OCI-LY3 (cell line): ENCODE data around the gene ARID1B.

ENCODE experiments used
- H2AFZ ChIP-seq: fragments of 200-600, 300-600 bp; shearing (Covaris generic); 2 replicates; pipeline ENCODE4 v1.6.0; 2014; ENCODE audit warnings: antibody characterized with exemption, low read depth, low read length
- H3K27ac ChIP-seq: fragments of 200-600, 300-600 bp; sonication (generic); 2 replicates; pipeline ENCODE4 v1.5.1; 2014; ENCODE audit warnings: mild to moderate bottlenecking, low read length, moderate library complexity, mixed read lengths
- H3K27me3 ChIP-seq: fragments of 200-600, 300-600 bp; sonication (generic); 2 replicates; pipeline ENCODE4 v1.6.1; 2014; ENCODE audit warnings: low read depth, low read length, mixed read lengths
- H3K36me3 ChIP-seq: fragments of 200-600, 300-600 bp; sonication (generic); replicated peaks from 2 replicates; pipeline ENCODE3; 2014; ENCODE audit warnings: low read depth, low read length, mixed read lengths
- H3K4me1 ChIP-seq: fragments of 300-600, 200-600 bp; sonication (generic); 2 replicates; pipeline ENCODE4 v1.6.1; 2014; ENCODE audit warnings: low read length, mixed read lengths
- H3K4me2 ChIP-seq: fragments of 200-600, 300-600 bp; sonication (generic); 2 replicates; pipeline ENCODE4 v1.6.1; 2014; ENCODE audit warnings: low read length, mixed read lengths
- H3K4me3 ChIP-seq: fragments of 300-600, 200-600 bp; sonication (generic); 2 replicates; pipeline ENCODE4 v1.5.1; 2014; ENCODE audit warnings: antibody characterized with exemption, mild to moderate bottlenecking, low read length, moderate library complexity
- H3K79me2 ChIP-seq: fragments of 300-600, 200-600 bp; shearing (Covaris generic); 2 replicates; pipeline ENCODE4 v1.6.1; 2014; ENCODE audit warnings: mild to moderate bottlenecking, low read length, mixed read lengths
- H3K9ac ChIP-seq: fragments of 300-600, 200-600 bp; shearing (Covaris generic); 2 replicates; pipeline ENCODE4 v1.6.0; 2014; ENCODE audit warnings: mild to moderate bottlenecking, low read length, moderate library complexity
- H3K9me3 ChIP-seq: fragments of 200-600, 300-600 bp; shearing (Covaris generic); 2 replicates; pipeline ENCODE4 v1.6.1; 2014; ENCODE audit warnings: low read length, mixed read lengths; ENCODE audit not compliant: insufficient read depth
- H4K20me1 ChIP-seq: fragments of 200-600, 300-600 bp; sonication (generic); 2 replicates; pipeline ENCODE4 v1.6.1; 2016; ENCODE audit warnings: low read length, mixed read lengths; ENCODE audit not compliant: insufficient read depth
- CTCF ChIP-seq: fragments of 200-600, 300-600 bp; sonication (generic); IDR thresholded peaks from 2 replicates; pipeline ENCODE4 v1.5.1; 2014; ENCODE audit warnings: antibody characterized with exemption, low read length, low read depth
- EZH2phosphoT487 ChIP-seq: fragments of 200-600 bp; shearing (Covaris generic); IDR thresholded peaks from 2 replicates; pipeline ENCODE4 v1.6.1; 2018; ENCODE audit warnings: antibody characterized with exemption, mixed run types, low read depth

The ARID1B gene

GRCh38 chr6:157246771-157247484, 469.8 kb downstream of the ARID1B start:
- Histone ChIP-seq H3K4me2 (no peak overlapping the region), H2AFZ (no peak overlapping the region), H3K4me1 (no peaks in the 10 kb centered on the region), H3K27ac (no peak overlapping the region), H3K27me3 (no peaks in the 10 kb centered on the region), H3K36me3 (no peaks in the 10 kb centered on the region), H3K4me3 (no peak overlapping the region), H3K79me2 (no peaks in the 10 kb centered on the region), H4K20me1 (no peaks in the 10 kb centered on the region), H3K9ac (no peak overlapping the region), H3K9me3 (no peaks in the 10 kb centered on the region)
- TF ChIP-seq CTCF (no peak), EZH2phosphoT487 (no peak)

GRCh38 chr6:157248264-157248663, 471.1 kb downstream of the ARID1B start:
- Histone ChIP-seq H3K4me3 (no peak overlapping the region), H3K9ac (no peak overlapping the region), H3K4me1 (no peaks in the 10 kb centered on the region), H3K27me3 (peaks cover 4% of the 10 kb centered on the region; the same call in 1 of the 2 replicates), H4K20me1 (no peaks in the 10 kb centered on the region), H3K79me2 (no peaks in the 10 kb centered on the region), H3K36me3 (no peaks in the 10 kb centered on the region), H3K27ac (no peak overlapping the region), H3K4me2 (no peak overlapping the region), H2AFZ (no peak overlapping the region), H3K9me3 (no peaks in the 10 kb centered on the region)
- no peak for TF ChIP-seq EZH2phosphoT487
- TF ChIP-seq CTCF, result no peak

DNA sequence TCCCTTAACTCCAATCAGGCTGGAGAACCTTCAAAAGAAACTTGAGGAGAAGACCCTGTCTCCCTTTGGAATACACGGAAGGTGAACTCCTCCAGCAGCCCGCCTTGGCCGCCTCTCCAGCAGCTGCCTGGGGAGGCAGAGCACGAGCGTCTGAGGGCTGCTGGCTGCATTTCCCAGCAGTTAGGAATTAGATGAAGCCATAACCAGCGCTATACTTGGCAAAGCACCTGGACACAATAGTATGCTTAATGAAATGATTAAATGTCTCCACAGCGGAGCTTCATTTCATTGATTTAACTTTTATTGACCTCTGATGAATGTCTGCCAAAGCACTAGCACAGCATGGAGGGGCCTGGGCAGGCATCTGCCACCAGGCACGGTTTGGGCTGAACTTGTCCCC, 472.6 kb downstream of the ARID1B start:
- H3K4me2 ChIP-seq, result no peak overlapping the region
- no peak overlapping the region for H3K27ac ChIP-seq
- H3K9ac ChIP-seq, result no peak overlapping the region
- H4K20me1 ChIP-seq, result no peaks in the 10 kb centered on the region
- no peaks in the 10 kb centered on the region for H3K4me1 ChIP-seq
- H2AFZ ChIP-seq, result no peak overlapping the region
- H3K9me3 ChIP-seq, result no peaks in the 10 kb centered on the region
- TF ChIP-seq EZH2phosphoT487 (no peak), CTCF (no peak)
- peaks cover 7% of the 10 kb centered on the region; the same call in 1 of the 2 replicates for H3K27me3 ChIP-seq
- no peaks in the 10 kb centered on the region for H3K79me2 ChIP-seq
- no peak overlapping the region for H3K4me3 ChIP-seq
- no peaks in the 10 kb centered on the region for H3K36me3 ChIP-seq

GRCh38 chr6:157251586-157252247, 474.5 kb downstream of the ARID1B start:
- no peak for TF ChIP-seq CTCF
- no peak for TF ChIP-seq EZH2phosphoT487
- Histone ChIP-seq H3K9ac (no peak overlapping the region), H3K9me3 (no peaks in the 10 kb centered on the region), H2AFZ (no peak overlapping the region), H4K20me1 (no peaks in the 10 kb centered on the region), H3K27me3 (peaks cover 20% of the 10 kb centered on the region; the same call in 1 of the 2 replicates), H3K27ac (no peak overlapping the region), H3K4me1 (no peaks in the 10 kb centered on the region), H3K36me3 (no peaks in the 10 kb centered on the region), H3K79me2 (no peaks in the 10 kb centered on the region), H3K4me3 (no peak overlapping the region), H3K4me2 (no peak overlapping the region)
